PC-9 (cell line): ENCODE data around the gene CROCC2. TPM values are rescaled to one million over a fixed set of nuclear protein-coding genes. Genes with fewer than 3 reads are reported as not detected.
"Not testable (repeated sequence)": the region's sequence is repeated elsewhere in the genome, so short reads cannot be mapped to it uniquely, and the experiment has no call there.

Experiments
- BruUV-seq: library from RNA; stranded (reverse); fragments of 400-500 nt; replicated peaks from 2 replicates; lab custom pipeline; 2021; lab: Mats Ljungman, UMichigan
- CTCF ChIA-PET: fragments of 300-600 bp; sonication (Branson Sonifier 250); formaldehyde crosslinking; loops from one replicate; lab custom pipeline; 2022; ENCODE audit warnings: antibody characterized with exemption; lab: Charles Lee
- POLR2A ChIA-PET: fragments of 300-600 bp; sonication (Branson Sonifier 250); formaldehyde crosslinking; loops from one replicate; lab custom pipeline; 2022; ENCODE audit warnings: antibody characterized with exemption; ENCODE audit not compliant: unreplicated experiment; lab: Charles Lee
- DNase-seq, 2 experiments: peaks; one replicate each; pipeline versions ENCODE4 v3.0.0 to v3.0.0-alpha.2; 2015 to 2022; ENCODE audit warnings: mixed read lengths in 1 of 2
- H2AFZ ChIP-seq: fragments of 200-600 bp; sonication (generic); 2 replicates; pipeline ENCODE4 v1.8.1; 2017; ENCODE audit warnings: antibody characterized with exemption
- H3F3A ChIP-seq: fragments of 200-600 bp; sonication (generic); 2 replicates; pipeline ENCODE4 v1.8.1; 2017; ENCODE audit warnings: antibody characterized with exemption, mild to moderate bottlenecking, low read depth; ENCODE audit not compliant: insufficient read depth
- H3K27ac ChIP-seq: fragments of 200-600 bp; sonication (generic); 2 replicates; pipeline ENCODE4 v1.6.1; 2016; ENCODE audit warnings: mixed run types
- H3K27me3 ChIP-seq: fragments of 200-600 bp; sonication (generic); 2 replicates; pipeline ENCODE4 v1.6.1; 2016; ENCODE audit warnings: low read depth, mixed run types; ENCODE audit not compliant: insufficient read depth
- H3K36me3 ChIP-seq: fragments of 200-600 bp; sonication (generic); 2 replicates; pipeline ENCODE4 v1.6.1; 2016; ENCODE audit warnings: low read depth, mixed run types
- H3K4me1 ChIP-seq: fragments of 200-600 bp; sonication (generic); replicated peaks from 2 replicates; pipeline ENCODE4 v1.6.1; 2016; ENCODE audit warnings: mixed run types; ENCODE audit not compliant: insufficient read depth
- H3K4me2 ChIP-seq: fragments of 200-600 bp; sonication (generic); 2 replicates; pipeline ENCODE4 v1.6.1; 2017; ENCODE audit warnings: mixed run types
- H3K4me3 ChIP-seq: fragments of 200-600 bp; sonication (generic); 2 replicates; pipeline ENCODE4 v1.6.1; 2016; ENCODE audit warnings: mixed run types
- H3K79me2 ChIP-seq: fragments of 200-600 bp; sonication (generic); 2 replicates; pipeline ENCODE4 v1.6.1; 2017; ENCODE audit warnings: low read depth, mixed run types
- H3K9me2 ChIP-seq: fragments of 200-600 bp; sonication (generic); 2 replicates; pipeline ENCODE4 v1.8.1; 2017; ENCODE audit warnings: mild to moderate bottlenecking; ENCODE audit not compliant: insufficient read depth
- H3K9me3 ChIP-seq: fragments of 200-600 bp; sonication (generic); 2 replicates; pipeline ENCODE4 v1.8.1; 2016; ENCODE audit warnings: low read depth; ENCODE audit not compliant: insufficient read depth
- H4K20me1 ChIP-seq: fragments of 200-600 bp; sonication (generic); 2 replicates; pipeline ENCODE4 v1.8.1; 2017; ENCODE audit not compliant: insufficient read depth
- CTCF ChIP-seq: fragments of 200-600 bp; sonication (generic); conservative IDR thresholded peaks from 2 replicates; pipeline ENCODE4 v1.6.1; 2017; ENCODE audit warnings: mixed run types, antibody characterized with exemption, mild to moderate bottlenecking, moderate library complexity
- EZH2 ChIP-seq: fragments of 200-600 bp; sonication (generic); IDR thresholded peaks from 2 replicates; pipeline ENCODE4 v1.8.0; 2017; ENCODE audit warnings: antibody characterized with exemption, low read depth
- intact Hi-C: fragments of 100-400 bp; cut with micrococcal nuclease; formaldehyde crosslinking; loops from one replicate; pipeline ENCODE4 v1.10.0; 2022; ENCODE audit not compliant: unreplicated experiment
- total RNA-seq: library from RNA; stranded (reverse); gene quantifications from 2 replicates; pipeline ENCODE4 v1.2.3, GENCODE V29; 2021

The CROCC2 gene
- total RNA-seq, 1 experiment from 2014 or later, result not detected

GRCh38 chr2:240974771-240975572 lies 68.8 kb downstream of the CROCC2 start:
- H3K27ac ChIP-seq, result no peak overlapping the region
- H3K4me1 ChIP-seq, result no peaks in the 10 kb centered on the region
- no peaks in the 10 kb centered on the region for H3K79me2 ChIP-seq
- H3K4me3 ChIP-seq, result no peak overlapping the region
- no peaks in the 10 kb centered on the region for H3K9me3 ChIP-seq
- peaks cover 49% of the 10 kb centered on the region for H3K27me3 ChIP-seq
- intact Hi-C loops, result no loop called here
- no peak overlapping the region for H2AFZ ChIP-seq
- H4K20me1 ChIP-seq, result no peaks in the 10 kb centered on the region
- BruUV-seq, result no TSS peak
- H3K36me3 ChIP-seq, result no peaks in the 10 kb centered on the region
- TF ChIP-seq EZH2, result no peak
- no peak for TF ChIP-seq CTCF
- no peak overlapping the region for H3K4me2 ChIP-seq
- ChIA-PET POLR2A (no interaction called here), CTCF (no interaction called here)
- H3F3A ChIP-seq, result no peaks in the 10 kb centered on the region
- no peaks in the 10 kb centered on the region for H3K9me2 ChIP-seq
- no peak for DNase-seq

GRCh38 chr2:240975903-240976302 lies 69.8 kb downstream of the CROCC2 start:
- H4K20me1 ChIP-seq, intact Hi-C loops, H3K4me3 ChIP-seq, H3K36me3 ChIP-seq, H3K4me2 ChIP-seq, CTCF ChIA-PET, H3K79me2 ChIP-seq, H3K27ac ChIP-seq, H3F3A ChIP-seq, BruUV-seq, H3K9me3 ChIP-seq, H2AFZ ChIP-seq, H3K9me2 ChIP-seq, DNase-seq, H3K4me1 ChIP-seq, POLR2A ChIA-PET: not testable (repeated sequence)
- H3K27me3 ChIP-seq, result peaks cover 48% of the 10 kb centered on the region

GRCh38 chr2:240981280-240981679 lies 75.1 kb downstream of the CROCC2 start:
- BruUV-seq, result no TSS peak
- Histone ChIP-seq H3K79me2 (no peaks in the 10 kb centered on the region), H3K4me3 (no peak overlapping the region), H3K9me3 (no peaks in the 10 kb centered on the region), H3F3A (no peaks in the 10 kb centered on the region), H3K36me3 (no peaks in the 10 kb centered on the region), H3K4me2 (no peak overlapping the region), H3K27ac (no peak overlapping the region), H3K4me1 (no peaks in the 10 kb centered on the region), H2AFZ (no peak overlapping the region), H4K20me1 (no peaks in the 10 kb centered on the region), H3K27me3 (peaks cover 31% of the 10 kb centered on the region), H3K9me2 (no peaks in the 10 kb centered on the region)
- ChIA-PET POLR2A (no interaction called here), CTCF (no interaction called here)
- no peak for TF ChIP-seq EZH2
- no peak for TF ChIP-seq CTCF
- no peak for DNase-seq
- intact Hi-C loops, result no loop called here
